Activated gamma-delta T cell (primary cell): ENCODE data around the gene PTPN5.

Source experiments
- DNase-seq: peaks from one replicate; lab custom pipeline; 2025; lab: John Stamatoyannopoulos, UW

The PTPN5 gene

DNA sequence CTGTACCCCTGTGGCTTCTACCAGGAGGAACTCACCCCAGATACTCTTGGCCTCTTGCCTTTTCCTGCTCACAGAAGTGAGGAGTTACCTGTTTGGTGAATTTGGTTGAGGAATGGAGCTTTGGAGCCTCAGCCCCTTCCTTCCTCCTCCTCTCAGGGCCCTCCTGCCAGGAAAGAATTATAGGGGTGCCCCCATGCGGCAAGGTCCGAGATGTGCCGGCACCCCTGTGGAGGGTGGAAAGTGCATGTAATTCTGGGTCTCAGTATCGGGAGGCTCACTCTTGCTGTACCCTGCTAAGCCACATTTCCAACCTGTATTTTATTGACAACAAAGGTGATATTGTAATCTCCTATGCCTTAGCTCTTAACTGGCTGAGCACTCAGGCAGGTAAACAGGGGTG, 51.9 kb downstream of the PTPN5 start:
- no peak for DNase-seq

DNA sequence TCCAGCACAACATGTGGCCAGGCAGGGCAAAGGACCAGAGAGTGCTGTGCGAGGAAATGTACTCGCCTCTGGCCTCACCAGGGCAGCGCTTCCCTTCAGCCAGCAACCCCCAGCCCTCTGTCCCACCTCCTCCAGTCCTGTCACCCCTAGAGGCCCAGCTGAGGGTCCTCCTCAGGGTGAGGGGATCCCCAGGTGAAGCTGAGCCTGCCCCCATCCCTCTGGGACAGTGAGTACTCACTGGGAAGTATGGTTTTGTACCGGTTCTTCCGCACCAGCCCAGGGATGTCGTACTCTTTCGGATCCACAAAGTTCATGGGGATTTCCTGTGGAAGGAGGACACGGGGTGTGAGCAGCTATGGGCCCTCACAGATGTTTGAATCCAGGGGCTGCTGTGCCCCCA, 54.0 kb downstream of the PTPN5 start:
- no peak for DNase-seq

DNA sequence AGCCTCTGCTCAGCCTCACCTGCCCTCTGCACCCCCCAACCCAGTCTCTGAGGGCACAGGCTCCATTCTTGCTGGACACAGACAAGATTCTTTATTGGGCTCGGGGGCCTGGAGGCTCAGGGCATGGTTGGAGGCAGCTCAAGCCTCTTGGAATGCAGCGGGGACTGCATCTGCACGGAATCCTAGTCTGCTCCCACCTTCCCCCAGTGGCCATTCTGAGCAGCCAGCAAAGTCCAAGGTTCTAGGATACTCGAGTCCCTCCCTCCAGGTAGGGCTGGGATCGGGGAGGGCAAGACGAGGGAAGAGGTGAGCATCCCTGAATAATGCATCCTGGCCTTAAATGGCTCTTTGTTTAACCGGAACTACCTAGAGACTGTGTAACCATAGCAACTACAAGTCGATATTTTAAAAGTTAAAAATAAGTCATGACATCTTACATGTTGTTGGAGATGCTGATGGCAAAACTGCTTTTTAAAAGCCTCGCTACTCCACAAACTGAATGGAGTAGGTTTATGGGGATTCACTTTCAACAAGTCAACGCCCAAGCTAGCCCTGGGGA, 54.9 kb downstream of the PTPN5 start:
- no peak for DNase-seq

DNA sequence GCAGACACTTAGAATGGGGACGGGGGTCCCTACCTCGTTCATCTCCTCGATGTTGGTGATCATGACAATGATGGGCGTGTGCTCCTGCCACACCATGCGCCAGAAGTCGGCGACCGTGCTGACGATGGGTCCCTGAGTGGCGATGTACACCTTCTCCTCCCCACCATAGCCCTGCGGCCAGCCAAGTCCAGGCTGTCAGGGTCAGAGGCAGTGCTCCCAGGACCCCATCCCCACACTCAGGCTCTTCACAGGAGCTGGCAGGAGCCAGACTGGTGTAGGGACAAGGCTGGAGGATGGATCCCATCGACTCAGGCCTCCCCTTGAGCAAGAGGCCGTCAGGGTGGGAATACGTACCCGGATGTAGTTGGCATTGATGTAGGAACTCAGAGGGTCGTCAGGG, 58.4 kb downstream of the PTPN5 start:
- no peak for DNase-seq

DNA sequence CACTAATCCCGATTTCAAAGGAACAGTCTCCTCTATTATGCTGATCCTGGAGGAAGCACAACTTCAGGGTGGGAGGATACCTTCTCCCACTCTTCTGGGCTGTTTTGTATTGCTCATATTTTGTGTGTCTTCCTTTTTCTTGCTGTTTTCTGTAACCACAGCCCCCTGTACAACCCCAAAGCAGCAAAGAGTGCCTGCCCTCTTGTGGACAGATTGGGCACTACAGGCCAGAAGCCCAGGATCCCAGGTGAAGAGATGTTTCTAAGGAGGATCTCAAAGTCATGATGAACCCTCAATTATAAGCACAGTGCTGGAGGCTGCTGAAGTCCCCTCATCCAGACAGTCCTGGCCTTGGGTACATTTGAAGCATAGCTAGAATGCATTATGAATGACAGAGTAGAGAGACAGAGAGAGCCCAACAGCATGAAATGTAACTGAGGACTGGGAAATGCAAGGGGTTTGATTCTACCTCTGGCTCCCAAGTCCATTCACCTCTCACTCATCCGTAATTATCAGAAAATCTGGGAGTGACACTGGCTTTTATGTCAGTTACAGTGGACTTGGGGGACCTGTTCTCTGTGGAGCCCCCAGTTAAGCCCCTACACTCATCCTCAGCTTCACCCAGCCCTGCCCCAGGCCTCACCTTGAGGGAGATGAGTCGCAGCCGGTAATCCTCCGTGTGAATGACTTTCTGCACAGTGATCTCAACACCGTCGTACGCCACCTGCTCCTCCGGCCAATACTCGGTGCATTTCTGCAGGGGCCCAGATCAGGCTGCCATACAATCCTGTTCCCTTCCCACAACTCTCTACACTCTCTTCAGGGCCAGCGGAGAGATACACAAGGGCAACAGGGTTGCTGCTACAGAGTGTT, 59.4 kb downstream of the PTPN5 start:
- DNase-seq = no peak

DNA sequence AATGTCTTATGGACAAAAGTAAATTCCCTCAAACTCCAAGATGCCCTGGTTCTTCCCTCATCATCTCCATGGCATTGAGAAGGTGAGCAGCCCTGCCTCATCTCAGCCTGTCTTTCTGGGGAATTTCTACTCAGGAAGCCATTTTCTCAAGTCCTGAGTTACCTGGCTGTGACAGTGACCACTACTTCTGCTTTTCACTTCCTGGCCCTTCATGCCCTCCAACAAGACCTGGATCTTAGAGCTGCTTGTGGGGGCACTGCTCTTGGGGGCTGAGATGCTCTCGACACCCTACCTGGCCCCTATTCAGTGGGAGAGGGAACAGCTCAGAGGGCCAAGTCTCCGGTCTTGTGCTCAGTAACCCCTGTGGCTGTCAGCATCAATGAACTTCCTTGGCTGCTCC, 60.2 kb downstream of the PTPN5 start:
- DNase-seq = no peak

DNA sequence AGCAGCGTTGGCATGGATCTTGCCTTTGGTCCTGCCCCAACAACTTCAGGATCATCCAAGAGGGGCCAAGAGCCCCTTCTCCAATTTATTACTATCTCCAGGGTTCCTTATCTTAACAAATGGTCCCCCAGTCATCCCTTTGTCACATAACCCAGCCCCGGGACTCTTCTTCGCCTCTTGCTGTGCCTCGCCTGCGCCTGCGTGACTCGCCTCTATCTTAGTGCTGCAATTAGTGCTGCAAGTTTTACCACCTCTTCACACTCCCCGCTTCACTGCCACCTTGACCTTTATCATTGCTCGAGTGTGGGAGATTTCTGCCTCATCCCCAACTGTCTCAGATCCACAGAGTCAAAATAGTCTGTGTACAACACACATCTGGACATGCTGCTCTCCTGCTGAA, 61.6 kb downstream of the PTPN5 start:
- no peak for DNase-seq

DNA sequence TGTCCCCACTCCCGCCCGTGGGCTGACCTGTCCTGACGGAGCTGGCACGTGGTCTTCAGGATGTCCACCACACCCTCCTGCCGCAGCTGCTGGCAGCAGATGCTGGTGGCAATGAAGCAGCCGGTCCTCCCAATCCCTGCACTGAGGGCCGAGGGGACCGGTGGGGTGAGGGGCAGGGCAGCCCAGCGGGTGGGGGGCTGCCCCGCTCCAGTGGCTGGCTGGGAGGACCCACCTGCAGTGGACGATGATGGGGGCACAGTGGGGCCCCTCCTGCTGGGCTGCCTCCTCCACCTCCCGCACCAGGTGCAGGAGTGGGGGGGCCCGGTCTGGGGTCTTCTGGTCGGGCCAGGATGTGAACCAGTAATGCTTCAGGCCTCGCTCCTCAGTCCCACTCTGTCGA, 62.2 kb downstream of the PTPN5 start:
- no peak for DNase-seq

DNA sequence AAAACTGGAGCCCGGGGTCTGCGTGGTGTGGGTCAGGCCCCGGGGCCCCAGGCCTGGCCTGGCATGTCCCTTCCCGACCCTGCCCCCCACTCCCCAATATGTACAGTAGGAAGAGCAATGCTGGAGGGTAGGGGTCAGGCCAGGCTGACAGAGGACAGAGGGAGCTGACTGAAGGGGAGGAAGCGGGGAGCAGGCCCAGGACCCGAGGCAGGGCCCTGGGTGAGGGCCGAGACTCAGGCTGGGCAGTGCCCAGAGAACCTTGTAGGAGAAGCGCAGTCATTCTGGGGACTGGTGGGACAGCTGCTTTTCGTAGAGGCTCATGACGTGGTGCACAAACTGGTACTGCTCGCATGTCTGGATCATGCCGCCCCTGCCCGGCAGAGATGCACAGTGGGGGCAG, 62.9 kb downstream of the PTPN5 start:
- DNase-seq = no peak

DNA sequence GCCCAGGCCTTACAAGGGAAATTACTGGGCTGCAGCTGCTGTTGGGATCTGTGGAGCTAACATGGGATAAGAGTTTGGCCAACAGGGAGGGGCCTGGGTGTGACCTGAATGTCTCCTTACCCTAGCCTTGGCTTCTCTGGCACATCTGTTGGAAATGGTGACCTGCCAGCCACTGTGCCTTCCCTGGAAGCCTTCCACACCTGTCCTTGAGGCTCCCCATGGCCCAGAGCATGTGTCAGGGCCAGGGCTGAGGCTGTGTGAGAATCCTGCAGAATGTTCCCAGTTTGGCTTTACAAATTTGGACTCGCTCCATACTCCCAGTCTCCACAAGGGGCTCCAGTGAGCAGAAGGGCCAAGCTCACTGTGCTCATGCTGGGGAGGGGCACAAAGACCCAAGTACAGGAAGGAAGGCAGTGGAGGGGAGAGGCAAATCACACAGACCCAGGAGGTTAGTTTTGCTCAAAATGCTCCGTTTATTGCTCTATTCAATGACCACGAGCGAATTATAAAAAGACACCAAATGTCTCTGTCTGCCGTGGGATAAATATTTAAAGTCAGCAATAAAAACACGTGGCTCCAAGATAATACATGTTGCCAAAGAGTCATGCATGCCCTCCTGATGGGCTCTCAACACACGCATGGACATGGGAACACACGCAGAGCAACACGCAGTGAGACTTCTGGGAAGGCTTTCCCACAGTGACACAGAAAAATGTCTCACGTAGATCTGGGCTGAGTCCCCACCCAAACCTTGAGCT, 63.9 kb downstream of the PTPN5 start:
- DNase-seq = no peak

DNA sequence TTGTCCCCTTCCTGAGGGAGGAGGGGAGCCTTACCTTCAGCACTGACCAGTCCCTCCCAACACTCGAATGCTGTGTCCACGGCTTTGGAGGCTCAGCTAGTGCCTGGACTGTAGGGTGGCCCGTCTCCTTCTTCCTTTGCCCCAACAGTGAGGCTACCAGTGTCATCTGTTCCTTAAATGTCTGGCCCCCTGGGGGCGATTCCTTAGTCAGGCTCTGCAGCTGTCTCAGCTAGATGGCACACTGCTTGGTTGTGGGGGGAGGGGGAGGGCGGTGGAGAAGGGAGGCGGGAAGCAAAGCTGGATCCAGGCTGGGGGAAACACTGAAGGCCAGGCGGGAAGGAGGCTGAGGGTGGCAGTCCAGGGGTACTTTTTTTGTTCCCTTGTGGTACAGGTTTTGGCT, 65.6 kb downstream of the PTPN5 start, which contains the start of gene IGSF22:
IGSF22 (minus strand) TSS at position 149 of the 400 bp plus-strand sequence. CDS start 1,952 bp downstream, outside the sequence.
- DNase-seq = no peak

DNA sequence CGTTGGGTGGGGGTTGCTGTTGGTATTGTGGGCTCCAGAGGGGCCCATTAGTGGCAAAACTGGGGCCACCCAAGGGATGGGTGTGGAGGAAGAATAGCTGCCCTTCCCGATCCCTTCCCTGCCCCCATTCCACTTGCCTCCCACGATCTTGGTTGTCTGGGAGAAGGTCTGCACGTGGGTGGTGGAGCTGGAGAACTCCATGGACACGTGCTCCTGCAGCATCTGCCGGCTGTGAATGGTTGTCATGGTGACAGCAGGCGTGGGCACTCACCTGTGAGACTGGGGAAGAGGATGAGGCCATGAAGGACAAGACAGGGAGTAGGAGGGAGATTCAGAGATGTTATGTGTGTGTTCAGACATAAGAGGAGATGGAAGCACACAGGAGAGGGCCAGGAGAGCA, 67.6 kb downstream of the PTPN5 start:
- no peak for DNase-seq

DNA sequence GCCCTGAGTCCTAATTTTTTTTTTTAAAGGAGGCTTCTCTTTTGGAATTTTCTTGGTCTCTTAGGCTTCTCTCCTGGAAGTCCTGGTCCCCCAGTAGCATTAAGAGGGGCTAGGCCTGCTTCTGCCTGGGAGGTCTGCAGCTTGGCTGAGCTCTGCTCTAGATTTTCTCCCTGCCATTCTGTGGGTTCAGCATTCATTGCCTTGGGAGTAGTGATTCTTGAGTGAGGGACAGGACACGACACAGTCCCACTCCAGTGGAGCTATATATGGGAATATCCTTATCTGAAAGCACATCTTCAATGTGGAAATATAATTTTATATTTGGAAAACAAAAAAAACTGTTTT, 69.3 kb downstream of the PTPN5 start:
- DNase-seq = no peak

DNA sequence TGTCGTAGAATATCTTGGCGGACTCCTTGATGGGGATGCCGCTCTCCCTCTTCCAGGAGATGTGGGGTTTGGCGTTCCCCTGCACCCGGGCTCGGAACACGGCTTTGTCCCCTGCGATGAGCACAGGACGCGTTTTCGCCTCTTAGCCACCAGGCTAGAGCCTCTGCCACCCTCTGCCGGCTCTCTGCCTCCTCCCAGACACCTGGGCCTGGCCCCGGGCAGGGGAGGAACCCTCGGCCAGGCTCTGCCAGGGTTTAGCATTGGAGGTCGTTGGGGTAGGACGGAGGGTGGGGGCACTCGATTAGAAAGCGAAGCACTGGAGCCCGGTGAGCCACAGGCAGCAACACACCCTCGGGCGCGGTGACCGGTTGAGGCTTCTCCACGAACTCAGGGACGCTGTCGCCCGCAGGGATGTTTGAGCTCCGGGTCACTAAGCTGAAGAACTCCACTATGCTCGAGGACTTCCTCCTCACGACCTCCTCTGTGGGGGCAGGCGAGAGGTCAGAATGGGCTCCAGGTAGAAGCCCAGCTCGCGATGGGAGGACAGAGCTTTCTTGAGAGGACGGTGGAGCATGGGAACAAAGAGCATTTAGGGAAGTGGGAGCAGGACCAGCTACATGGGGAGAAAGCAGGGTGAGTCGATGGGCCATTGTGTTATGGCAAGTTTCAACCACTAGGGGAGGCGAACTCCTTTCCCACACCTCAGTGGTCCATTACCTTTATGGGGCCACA, 69.9 kb downstream of the PTPN5 start:
- no peak for DNase-seq

DNA sequence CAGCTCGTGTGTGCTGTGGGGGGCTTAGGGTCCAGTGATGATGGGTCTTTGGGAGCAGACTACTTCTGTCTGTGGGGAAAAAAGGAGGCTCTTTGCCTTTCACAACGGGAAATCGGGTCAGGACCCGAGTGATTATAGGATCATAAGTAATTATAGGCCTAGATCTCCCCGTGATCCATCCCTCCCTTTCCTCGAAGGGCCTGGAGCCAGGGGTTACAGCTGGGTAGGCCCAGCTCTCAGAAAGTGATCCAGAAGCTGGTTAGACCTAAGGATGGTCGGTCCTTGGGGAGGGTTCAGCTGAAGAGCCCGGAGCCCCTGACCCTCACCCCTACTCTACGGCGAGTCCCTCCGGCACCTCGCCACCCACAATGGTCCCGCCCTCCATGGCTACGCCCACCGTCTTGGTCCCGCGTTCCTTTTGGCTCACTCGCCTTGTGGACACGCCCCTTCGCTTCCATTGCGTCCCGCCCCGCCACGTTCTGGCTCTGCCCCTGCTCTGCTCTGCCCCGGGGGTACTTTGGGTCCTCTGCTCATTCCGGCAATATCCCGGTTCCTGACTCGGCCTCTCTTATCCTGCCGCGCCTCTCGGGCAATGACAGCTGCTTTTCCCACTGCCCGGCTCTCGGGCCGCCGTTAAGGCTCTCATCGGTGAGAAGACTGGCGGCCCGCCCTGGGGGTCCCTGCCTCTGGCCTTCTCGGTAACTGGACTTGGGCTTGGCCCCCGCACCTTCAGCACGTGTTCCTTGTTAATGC, 70.6 kb downstream of the PTPN5 start:
- peak; percentile 62 for DNase-seq

DNA sequence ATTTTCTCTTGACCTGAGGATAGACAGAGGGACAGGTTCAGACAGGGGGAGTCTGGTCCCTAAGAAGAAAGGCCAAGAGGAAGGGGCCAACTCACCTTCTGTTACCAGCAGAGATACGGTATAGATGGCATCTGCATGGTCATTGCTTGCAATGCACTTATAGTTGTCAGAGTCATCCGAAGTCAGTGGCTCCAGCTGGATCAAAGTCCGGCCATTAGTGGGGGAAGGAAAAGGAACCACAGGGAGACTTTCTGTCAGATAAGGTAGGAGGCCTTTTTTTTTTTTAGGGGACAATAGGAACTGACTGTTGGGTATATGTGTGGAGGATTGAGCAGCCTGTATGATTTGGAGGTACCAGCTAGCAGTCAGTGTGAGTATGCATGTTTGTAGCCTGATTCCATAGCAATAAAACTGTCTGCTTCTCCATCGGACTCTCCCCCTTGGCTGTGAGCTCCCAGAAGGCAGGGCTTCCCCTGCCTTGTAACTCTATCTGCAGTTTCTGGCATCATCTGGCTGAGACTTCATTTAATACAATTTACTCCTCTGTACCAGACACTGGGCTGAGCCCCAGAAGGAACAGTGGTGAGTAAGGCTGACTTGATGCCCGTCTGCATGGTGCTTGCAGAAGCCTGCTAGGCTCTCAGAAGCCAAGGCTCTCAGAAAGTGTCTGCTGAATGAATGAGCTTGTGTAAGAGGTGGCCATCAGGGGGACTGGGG, 71.3 kb downstream of the PTPN5 start:
- no peak for DNase-seq

DNA sequence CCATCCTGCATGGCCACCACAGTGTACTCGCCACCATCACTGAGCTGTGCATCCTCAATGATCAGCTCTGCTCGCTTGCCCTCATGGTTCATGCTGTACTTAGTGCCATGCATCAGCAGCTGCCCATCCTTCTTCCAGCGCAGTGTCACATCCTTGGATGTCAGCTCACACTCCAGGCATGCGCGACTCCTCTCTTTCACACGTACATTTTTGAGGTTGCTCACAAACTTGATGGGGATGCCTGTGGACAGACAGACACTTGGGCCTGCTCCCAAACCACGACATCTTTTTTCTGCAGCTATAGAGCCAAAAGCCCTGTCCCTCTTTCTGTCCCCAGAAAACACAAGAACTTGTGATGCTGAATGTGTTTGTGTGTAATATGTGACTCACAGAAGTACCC, 76.1 kb downstream of the PTPN5 start:
- DNase-seq = no peak

DNA sequence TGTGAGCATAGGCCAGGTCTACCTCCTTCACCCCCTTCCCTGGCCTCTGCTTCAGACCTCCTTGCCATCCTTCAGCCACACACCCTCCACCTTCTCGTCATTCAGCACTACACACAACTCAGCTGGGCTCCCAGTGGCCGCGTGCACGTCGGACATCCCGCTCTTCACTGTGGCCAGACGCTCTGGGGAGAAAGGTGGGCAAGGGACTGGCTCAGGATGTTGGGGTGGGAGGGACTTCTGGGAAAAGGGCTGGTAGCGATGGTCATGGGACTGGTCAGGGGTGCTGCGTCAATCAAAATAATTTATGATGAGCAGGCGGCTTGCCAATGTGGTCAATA, 77.2 kb downstream of the PTPN5 start:
- DNase-seq = no peak

DNA sequence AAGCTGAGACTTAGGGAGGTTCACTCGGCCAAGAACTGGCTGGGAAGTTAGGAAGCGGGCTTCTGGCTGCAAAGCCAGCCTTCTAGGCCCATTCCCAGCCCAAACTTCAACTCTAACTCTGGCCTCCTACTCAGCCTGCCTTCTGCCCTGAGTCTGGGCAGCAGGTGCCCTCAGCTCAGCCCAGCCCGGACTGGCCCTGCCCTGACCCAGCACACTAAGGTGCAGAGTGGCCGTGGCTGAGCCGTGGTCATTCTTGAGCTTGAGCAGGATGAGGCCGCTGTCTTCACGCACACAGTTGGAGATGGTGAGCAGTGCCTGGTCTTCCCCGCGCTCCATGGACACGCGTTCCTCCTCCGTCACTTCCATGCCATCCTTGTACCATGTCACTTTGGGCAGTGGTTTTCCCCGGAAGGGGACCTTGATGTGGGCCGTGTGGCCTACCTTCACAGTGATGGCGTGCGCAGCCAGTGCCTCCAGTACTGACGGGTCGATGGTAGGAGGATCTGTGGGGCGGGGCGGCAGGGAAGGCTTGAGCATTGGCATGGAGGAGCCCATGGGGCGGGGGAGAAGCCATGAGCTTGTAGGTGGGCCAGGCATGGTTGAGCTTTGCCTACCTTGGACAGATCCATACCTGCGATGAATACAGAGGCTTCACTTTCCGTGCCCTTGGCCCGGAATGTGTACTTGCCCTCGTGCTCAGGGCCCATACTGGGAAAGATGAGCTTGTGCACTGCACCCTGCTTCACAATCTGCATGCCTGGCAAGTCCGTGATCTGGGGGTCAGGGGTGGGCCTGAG, 77.8 kb downstream of the PTPN5 start:
- no peak for DNase-seq

DNA sequence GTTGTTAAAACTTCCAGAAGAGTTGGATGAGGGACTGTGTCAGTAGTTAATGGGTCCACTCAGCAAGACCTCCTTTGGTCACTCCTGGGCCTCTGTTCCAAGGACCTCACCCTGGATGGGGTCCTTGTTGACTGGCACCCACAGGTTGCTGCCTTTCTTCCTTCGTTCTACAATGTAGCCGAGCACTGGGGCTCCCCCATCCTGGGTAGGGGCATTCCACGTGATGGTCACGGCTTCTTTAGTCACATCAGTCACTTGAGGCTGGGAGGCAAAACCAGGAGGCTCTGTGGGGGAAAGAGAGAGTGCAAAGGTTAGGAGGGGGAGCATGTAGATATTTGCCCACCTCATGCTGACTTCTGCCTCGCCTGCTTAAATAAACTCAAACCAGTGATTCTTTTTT, 81.1 kb downstream of the PTPN5 start:
- no peak for DNase-seq
